UCSD-AML1 (cell line): ENCODE measurements around the gene PLK1.
"Not testable (repeated sequence)": the region's sequence is repeated elsewhere in the genome, so short reads cannot be mapped to it uniquely, and the experiment has no call there.

Source experiments
- DNase-seq: peaks from one replicate; lab custom pipeline; 2025; ENCODE audit not compliant: unreplicated experiment; lab: John Stamatoyannopoulos, UW

Gene PLK1

GRCh38 chr16:23706439-23706838 lies 27.8 kb downstream of the PLK1 start:
- DNase-seq: no peak

GRCh38 chr16:23709536-23709935 lies 30.8 kb downstream of the PLK1 start:
- no peak for DNase-seq

GRCh38 chr16:23710008-23710407 lies 31.3 kb downstream of the PLK1 start:
- no peak for DNase-seq

GRCh38 chr16:23710504-23710903 lies 31.8 kb downstream of the PLK1 start:
- DNase-seq: no peak

DNA sequence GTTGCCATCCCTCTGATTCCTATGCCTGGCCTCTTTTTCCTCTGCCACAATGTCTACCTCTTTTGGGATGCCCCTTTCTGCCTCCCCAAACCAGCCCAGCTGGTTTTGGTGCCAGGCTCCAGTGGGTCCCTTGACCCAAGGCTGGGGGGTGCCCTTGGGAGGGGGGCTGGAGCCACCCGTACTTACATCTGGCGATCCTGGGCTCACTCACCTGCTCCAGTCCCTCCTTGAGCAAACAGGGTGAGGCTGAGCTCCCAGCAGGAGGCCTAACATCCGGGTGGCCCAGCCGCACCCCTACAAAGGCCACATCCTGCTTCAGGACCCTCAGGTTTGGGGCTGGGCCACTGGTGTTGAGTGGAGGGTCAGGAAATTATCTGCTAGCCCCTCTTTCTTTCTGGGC lies 33.1 kb downstream of the PLK1 start:
- no peak for DNase-seq

DNA sequence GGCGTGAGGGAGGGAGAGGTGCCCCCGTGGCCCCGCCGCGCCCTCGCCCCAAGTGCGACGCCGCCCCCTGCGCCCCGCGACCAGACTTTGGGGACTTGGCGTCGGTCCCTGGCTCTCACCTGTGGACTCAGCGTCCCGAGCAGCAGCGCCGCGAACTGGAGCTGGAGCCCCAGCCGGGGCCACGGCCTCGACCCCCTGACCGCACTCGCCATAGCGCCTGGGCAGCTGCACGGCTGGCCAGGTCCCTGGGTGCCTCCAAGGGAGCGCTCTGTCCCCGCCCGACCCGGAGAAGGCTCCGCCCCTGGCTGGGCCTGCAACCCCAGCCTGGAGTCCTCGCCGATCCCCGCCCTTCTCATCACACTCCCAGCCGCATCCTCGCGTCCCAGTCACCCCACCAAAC lies 34.3 kb downstream of the PLK1 start, which contains the start of gene ERN2:
Gene ERN2, minus strand, starts transcription at position 247 of the 400 bp plus-strand sequence. Its CDS starts 35 bp downstream, at position 212.
- no peak for DNase-seq

DNA sequence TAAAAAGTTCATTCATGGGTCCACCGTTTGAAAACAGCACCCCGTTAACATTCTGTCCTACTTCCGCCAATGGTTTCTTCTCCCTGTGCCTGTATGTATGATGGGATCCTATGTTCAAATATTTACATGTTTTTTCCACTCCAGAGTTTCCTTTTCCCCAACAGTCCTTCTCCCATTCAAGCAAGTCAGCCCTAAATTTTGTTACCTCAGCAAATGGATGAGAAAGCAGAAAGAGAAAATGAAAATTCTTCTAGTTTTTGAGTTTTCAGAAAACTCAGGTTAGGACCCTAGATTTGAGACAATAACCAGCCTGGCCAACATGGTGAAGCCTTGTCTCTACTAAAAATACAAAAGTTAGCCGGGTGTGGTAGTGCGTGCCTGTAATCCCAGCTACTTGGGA lies 37.8 kb downstream of the PLK1 start:
- no peak for DNase-seq

DNA sequence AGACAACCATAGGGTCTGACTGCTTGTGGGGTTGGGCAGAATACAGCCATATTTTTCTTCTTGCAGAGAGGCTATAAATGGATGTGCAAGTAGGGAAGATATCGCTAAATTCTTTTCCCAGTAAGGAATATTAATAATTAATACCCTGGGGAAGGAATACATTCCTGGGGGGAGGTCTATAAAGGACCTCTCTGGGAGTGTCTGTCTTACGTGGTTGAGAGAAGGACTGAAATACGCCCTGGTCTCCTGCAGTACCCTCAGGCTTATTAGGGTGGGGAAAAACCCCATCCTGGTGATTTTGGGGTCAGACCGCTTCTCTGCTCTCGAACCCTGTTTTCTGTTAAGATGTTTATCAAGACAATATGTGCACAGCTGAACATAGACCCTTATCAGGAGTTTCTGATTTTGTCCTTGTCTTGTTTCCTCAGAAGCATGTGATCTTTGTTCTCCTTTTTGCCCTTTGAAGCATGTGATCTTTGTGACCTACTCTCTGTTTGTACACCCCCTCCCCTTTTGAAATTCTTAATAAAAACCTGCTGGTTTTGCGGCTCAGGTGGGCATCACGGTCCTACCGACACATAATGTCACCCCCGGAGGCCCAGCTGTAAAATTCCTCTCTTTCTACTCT lies 44.0 kb downstream of the PLK1 start:
- not testable (repeated sequence) for DNase-seq

GRCh38 chr16:23724096-23724784 lies 45.6 kb downstream of the PLK1 start:
- no peak for DNase-seq

DNA sequence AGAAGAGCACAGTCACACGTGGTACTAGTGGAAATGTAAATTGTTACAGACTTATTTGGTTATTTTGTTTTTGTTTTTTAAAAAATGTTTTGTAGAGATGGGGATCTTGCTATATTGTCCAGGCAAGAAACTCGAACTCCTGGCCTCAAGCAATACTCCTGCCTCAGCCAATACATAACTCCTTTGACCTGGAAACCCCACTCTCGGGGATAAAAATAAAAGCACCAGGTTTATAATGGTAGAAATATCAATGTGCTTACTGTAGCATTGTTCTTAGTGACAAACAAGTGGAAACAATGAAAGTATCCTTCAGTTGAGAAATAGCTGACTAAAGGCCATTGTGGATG lies 46.1 kb downstream of the PLK1 start:
- no peak for DNase-seq

GRCh38 chr16:23726710-23727109 lies 48.0 kb downstream of the PLK1 start:
- DNase-seq: no peak

DNA sequence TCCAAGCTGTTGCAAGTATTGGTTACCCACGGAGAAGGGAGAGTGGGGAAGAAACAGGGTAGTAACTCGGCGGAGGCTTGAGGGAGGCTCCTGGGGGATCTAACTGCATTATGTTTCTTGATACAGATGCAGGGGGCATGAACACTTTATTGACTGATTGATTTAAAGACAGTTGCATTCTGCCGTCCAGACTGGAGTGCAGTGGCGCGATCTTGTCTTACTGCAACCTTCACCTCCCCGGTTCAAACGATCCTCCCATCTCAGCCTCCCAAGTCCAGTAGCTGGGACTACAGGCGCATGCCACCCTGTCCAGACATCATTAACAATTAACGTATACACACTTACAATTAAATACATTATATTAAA lies 49.4 kb downstream of the PLK1 start:
- DNase-seq: no peak

GRCh38 chr16:23729503-23730424 lies 51.1 kb downstream of the PLK1 start:
- peak; percentile 42 for DNase-seq

DNA sequence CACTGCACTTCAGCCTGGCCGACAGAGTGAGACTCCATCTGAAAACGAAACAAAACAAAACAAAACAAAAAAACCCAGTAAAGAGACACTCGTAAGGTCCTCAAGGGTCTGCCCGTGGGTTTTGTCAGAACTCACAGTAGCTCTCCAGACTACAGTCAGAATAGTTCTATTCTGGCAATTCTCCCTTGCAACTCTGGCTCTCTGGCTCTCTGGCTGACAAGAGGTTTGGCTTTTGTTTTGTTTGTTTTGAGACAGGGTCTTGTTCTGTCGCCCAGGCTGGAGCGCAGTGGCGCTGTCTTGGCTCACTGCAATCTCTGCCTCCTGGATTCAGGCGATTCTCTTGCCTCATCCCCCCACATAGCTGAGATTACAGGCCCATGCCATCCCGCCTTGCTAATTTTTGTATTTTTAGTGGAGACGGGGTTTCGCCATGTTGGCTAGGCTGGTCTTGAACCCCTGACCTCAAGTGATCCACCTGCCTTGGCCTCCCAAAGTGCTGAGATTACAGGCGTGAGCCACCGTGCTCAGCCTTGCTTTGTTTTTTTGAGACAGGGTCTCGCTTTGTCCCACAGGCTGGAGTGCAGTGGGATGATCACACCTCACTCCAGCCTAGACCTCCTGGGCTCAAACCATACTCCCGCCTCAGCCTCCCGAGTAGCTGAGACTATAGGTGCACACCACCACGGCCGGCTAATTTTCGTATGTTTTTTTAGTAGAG lies 55.6 kb downstream of the PLK1 start:
- no peak for DNase-seq

GRCh38 chr16:23737423-23738028 lies 58.8 kb downstream of the PLK1 start:
- DNase-seq: not testable (repeated sequence)

- DNase-seq: no peak
Measured at GRCh38 chr16:23739516-23739915, 60.8 kb downstream of the PLK1 start.
